HG03280 (cell line): ENCODE results near the gene CHSY3.

ENCODE experiments used
- ATAC-seq: cut with Tn5 transposase; IDR thresholded peaks from one replicate; pipeline ENCODE4 v1.9.1; 2021; ENCODE audit warnings: mild to moderate bottlenecking, moderate library complexity; ENCODE audit not compliant: unreplicated experiment

Gene CHSY3

GRCh38 chr5:130078661-130079060 is 174.4 kb downstream of the CHSY3 start:
- ATAC-seq, result no peak

- ATAC-seq, result no peak
These were observed 186.5 kb downstream of the CHSY3 start for GRCh38 chr5:130090569-130091270.

- no peak for ATAC-seq
These were observed 188.7 kb downstream of the CHSY3 start for GRCh38 chr5:130092991-130093390.

DNA sequence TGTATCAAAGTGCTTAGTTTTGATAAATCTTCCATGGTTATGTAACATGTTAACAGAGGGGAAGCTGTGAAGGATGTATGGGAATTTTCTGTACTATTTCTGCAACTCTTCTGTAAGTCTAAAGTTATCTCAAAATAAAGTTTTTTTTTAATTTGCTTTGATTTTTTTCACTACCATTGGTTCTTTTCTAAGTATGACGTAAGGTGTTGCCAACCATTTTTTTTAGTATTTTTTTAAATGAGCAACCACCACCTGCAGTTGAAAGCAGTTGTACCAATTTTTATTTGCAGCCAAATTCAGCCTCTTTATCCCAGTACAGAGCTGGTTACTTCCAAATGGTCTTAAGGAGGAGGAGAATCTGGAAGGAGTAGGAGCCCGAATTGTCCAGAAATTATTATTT is 192.2 kb downstream of the CHSY3 start:
- ATAC-seq, result no peak

GRCh38 chr5:130099008-130099407 is 194.7 kb downstream of the CHSY3 start:
- ATAC-seq, result no peak

DNA sequence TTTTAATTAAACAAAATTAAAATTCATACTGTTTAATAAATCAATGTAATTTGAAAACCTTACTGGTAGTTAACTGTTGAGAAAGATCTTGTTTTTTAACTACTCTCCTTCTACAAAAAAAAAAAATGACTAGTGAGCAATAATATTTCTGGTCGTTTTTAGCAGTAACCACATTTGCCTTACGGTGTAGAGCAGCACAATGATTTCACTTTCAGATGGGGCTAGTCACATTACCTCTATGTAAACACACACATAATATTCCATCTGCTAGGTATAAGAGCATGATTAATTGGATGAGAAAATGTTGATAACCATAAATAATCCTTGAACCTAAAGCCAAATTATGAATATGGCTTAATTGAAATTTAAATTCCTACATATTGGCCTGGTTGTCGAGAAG is 198.1 kb downstream of the CHSY3 start:
- peak; percentile 95 for ATAC-seq

DNA sequence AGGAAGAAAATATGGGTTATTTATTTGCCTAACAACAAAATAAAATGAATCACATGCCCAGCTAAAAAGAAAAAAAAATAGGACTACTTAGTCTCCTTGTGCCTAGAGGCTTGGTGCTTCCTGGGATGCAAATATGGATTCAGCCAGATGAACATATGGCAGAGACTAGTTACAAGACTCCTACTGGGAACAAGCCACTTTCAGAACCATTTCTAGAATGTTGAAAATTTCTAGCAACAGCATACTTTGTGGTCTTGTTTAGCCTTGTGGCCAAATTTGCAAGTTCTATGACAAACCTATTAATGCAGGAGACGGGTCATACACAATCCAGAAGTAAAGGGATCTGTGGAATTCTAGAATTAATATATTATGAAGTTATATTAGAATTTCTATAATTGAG is 198.7 kb downstream of the CHSY3 start:
- no peak for ATAC-seq

- ATAC-seq, result no peak
These were observed 200.8 kb downstream of the CHSY3 start for GRCh38 chr5:130104895-130105688.

DNA sequence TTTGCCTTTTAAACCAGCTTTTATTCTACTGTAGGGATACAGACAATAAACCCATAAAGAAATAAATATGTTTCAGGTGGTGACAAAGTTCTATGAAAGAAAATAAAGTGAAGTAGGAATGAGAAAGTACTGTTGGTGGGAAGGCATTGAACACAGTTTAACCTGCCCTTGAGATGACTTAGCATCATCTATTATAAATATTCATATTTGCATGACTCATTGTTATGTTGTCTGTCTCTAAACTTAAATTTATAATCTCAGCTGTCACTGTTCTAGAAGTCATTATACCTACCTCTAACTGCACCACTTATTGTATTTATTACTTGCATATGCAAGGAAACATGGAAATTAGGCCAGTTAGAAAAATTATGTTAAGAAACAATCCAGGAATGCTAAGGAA is 202.2 kb downstream of the CHSY3 start:
- no peak for ATAC-seq

GRCh38 chr5:130109152-130109551 is 204.9 kb downstream of the CHSY3 start:
- peak; percentile 50 for ATAC-seq

DNA sequence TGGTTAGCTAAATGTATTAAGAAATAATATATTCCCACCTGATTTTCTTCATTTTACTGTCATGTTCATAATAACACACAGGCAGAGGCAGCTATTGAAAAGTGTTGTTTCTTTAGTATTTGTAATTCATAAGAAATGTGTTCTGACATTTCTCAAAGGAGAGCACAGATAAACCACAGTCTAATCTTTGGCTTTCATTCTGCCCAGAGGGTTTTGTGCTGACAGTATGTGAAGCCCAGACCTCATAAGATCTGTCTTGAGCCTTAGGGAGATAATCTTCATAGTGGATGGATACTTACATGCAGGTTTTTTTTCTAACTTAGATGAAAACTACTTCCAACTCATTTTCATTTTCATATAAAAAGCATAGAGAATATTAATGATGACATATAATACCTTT is 206.1 kb downstream of the CHSY3 start:
- no peak for ATAC-seq

DNA sequence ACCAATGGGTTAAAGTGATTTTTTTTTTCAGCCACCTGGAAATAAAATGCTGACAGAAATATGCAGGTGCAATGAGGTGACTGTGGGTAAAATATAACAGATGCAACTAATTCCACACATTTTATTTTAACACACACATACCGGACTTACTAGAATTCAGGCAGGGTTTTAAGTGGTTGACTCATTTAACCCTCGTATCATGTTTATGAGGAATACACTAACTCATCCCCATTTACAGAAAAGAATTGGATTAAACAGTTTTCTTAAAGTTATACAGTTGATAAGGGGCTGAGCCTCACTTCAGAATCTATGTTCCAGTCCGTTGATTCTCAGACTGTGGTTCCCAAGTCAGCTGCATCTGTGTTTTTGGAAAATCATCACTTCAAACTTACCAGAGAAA is 207.5 kb downstream of the CHSY3 start:
- ATAC-seq, result no peak

GRCh38 chr5:130112246-130112645 is 208.0 kb downstream of the CHSY3 start:
- peak; percentile 80 for ATAC-seq

GRCh38 chr5:130115686-130116085 is 211.4 kb downstream of the CHSY3 start:
- no peak for ATAC-seq

DNA sequence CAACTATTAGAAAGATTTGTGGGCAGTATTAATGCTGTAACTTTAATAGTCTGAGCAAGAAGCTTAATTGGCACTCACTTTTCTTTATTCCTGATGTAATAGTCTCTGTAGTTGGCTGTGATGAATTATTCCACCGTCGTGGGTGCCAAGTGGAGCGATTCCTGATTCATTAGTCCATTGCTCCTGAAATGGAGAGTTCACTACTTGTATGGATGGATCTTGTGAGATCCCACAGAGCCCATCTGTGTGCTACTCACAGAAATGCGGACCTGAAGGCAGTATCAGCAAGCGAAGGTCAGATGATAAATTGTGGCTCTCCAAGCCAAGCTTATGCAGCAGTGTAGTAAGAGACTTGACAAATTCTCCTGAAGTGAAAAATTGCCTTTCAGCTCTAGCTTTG is 212.2 kb downstream of the CHSY3 start:
- no peak for ATAC-seq

DNA sequence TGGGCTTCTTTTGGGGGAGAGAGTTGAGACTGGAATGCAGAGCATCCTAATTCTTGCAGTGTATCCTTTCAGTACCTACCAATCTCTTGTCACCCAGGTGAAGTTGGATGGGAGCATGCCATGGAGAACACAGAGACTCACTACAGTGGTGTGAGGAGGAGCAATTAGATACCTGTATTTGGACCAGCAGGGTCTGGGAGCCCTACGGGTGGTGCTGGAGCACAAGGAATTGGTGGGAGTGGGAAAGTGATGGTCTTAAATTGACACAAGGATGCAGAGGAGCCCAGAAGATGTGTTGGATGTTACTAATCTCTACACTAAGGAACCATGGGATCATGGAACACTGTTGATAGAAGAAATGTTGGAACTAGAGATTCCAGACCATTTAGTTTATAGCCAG is 212.7 kb downstream of the CHSY3 start:
- ATAC-seq, result no peak

- ATAC-seq, result no peak
These were observed 222.5 kb downstream of the CHSY3 start for GRCh38 chr5:130126746-130127145.

DNA sequence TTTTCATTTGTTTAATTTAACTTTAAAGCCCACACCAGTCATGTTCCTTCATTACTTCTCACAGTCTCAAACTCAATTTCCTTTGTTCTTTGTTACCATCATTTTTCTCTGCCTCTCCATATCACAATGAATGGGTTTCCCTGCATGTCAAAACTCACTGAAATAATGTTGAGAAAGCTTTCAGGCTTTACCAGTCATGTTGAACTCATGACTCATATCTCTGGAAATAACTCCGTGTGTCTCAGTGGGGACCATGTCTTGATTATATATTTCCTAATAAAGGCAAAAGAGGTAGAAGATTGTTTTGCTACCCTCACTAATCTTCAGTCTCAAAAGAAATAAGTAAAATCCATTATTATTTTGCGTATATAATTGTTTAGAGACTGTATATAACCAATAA is 231.2 kb downstream of the CHSY3 start:
- ATAC-seq, result no peak

DNA sequence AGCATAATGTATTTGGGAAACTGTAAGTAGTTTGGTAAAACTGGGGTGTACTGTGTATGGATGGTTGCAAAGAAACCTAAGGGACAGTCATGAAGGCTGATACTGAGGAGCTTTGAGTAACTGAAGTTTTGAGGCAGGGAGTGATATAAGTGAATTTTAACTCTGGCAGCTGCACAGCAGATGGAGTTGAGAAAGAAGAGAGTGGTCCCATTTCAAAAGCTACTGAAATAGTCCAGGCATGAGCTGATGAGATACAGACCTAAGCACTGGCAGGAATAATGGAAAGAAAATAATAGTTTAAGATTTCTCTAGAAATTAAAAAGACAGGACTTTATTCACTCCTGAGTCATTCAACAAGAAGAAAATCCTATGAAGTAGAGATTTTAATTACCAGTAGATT is 232.0 kb downstream of the CHSY3 start:
- no peak for ATAC-seq

GRCh38 chr5:130137681-130138080 is 233.4 kb downstream of the CHSY3 start:
- ATAC-seq, result no peak

GRCh38 chr5:130138406-130139045 is 234.3 kb downstream of the CHSY3 start:
- no peak for ATAC-seq
